GM12878 (cell line): ENCODE data around the gene CENPP. TPM values are rescaled to one million over a fixed set of nuclear protein-coding genes. Genes with fewer than 3 reads are reported as not detected.

Experiments
- BCL11A ChIP-seq: IDR thresholded peaks from 2 replicates; pipeline ENCODE4 v1.6.1; 2011; ENCODE audit warnings: low read depth, low read length
- CHD2 ChIP-seq: IDR thresholded peaks from 2 replicates; pipeline ENCODE4 v1.6.1; 2011; ENCODE audit warnings: low read depth, low read length, improper control_type of control experiment, borderline replicate concordance
- IRF3 ChIP-seq: fragments of 450-650 bp; IDR thresholded peaks from 2 replicates; pipeline ENCODE4 v1.6.1; 2014; ENCODE audit warnings: mild to moderate bottlenecking
- MEF2A ChIP-seq: IDR thresholded peaks from 2 replicates; pipeline ENCODE4 v1.6.1; 2011; ENCODE audit warnings: low read depth, mild to moderate bottlenecking, low read length, moderate library complexity; ENCODE audit not compliant: insufficient read depth
- MYC ChIP-seq: IDR thresholded peaks from 2 replicates; pipeline ENCODE4 v1.6.1; 2011; ENCODE audit warnings: mild to moderate bottlenecking, low read length, moderate library complexity, inconsistent platforms; ENCODE audit not compliant: insufficient read depth, insufficient replicate concordance, insufficient read length, severe bottlenecking
- NR2C2 ChIP-seq: IDR thresholded peaks from 2 replicates; pipeline ENCODE4 v1.6.1; 2011; ENCODE audit warnings: borderline replicate concordance, low read depth; ENCODE audit not compliant: control insufficient read depth, insufficient read length
- TCF7 ChIP-seq: IDR thresholded peaks from 2 replicates; pipeline ENCODE4 v1.6.1; 2014; ENCODE audit warnings: antibody characterized with exemption, borderline replicate concordance
- ZNF207 ChIP-seq: fragments of 450-650 bp; IDR thresholded peaks from 2 replicates; pipeline ENCODE4 v1.6.1; 2014; ENCODE audit warnings: antibody characterized with exemption, mild to moderate bottlenecking, borderline replicate concordance
- ZNF274 ChIP-seq: IDR thresholded peaks from one replicate; pipeline ENCODE4 v1.8.0; 2011; ENCODE audit not compliant: insufficient read length, insufficient read depth
- polyA plus RNA-seq, 11 experiments: library from polyadenylated mRNA; depleted of rRNA in 4 of 11; unstranded in 6 of 11; stranded (reverse) in 5 of 11; fragments of >200 nt; fragmentation: Nextera tagmentation in 4 of 11; fragmentation: Illumina TruSeq in 1 of 11; extraction: Ambion mirVana in 4 of 11; extraction: Trizol in 1 of 11; gene quantifications; 1 replicate in 1 of 11; 2 replicates in 10 of 11; pipeline versions ENCODE4 v1.2.1 to v1.2.3, GENCODE V29; 2011 to 2016; ENCODE audit warnings: inconsistent platforms in 2 of 11, missing spikeins in 2 of 11, low read depth in 1 of 11
- total RNA-seq, 4 experiments: library from RNA; depleted of rRNA in 3 of 4; stranded (reverse); fragments of >200 nt in 3 of 4; fragmentation: Illumina TruSeq in 1 of 4; extraction: Trizol in 1 of 4; gene quantifications; 2 replicates each; pipeline versions ENCODE4 v1.2.1 to v1.2.3, GENCODE V29; 2013 to 2021
- TF ChIP-seq, protein P1 (sequence below): fragments of 450-650 bp; IDR thresholded peaks from 2 replicates; pipeline ENCODE4 v1.6.1; 2018; ENCODE audit warnings: mild to moderate bottlenecking, low read depth, moderate library complexity; ENCODE audit not compliant: partially characterized antibody

Gene CENPP
- total and polyA plus RNA-seq, 10 of the 15 experiments (the other 5 are each of a cell fraction or from before 2014, with no cell fraction given): 9.4 to 31.4 (median 19.8) TPM

DNA sequence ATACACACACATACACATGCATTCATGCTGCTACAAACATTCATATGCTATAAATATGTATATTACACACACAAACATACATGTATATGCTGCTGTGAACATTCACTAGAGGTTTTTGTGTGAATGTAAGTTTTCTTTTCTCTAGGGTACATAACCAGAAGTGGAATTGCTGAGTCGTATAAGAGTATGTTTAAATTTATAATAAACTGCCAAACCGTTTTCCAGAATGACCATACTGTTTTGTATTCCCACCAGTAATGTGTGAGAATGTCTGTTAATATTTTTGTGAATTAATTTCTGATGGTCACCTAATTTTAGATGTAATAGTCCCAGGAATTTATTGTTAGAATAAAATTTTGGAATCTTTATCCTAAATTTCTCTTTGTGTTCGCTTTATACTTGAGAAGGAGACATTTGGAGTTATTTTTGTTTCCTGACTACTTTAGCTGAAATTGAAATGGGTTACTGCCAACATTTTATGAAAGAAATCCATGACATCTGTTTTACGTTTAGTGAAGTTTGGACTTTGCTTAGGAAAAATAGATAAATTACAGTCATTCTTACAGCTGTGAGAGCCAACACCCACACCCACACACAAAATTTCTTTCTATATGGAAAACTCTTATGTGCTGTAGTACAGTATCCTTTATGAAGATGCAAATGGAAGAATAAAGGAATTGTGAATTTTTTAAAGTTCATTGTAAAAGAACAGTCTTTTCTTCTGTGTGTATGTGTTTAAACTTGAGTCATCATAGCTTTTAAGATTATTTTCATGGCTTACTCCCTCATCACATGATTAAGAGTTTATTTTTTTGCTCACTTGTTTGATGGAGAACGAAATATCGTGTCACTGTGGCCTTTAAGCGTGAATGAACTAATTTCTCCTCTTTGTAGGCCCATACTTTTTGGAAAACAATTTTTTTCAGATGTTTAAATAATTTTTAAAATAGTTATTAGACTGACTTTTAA, 24.3 kb downstream of the CENPP start (continued):
- TF ChIP-seq ZNF274: no peak
- TF ChIP-seq MYC: no peak
- TF ChIP-seq, protein P1, sequence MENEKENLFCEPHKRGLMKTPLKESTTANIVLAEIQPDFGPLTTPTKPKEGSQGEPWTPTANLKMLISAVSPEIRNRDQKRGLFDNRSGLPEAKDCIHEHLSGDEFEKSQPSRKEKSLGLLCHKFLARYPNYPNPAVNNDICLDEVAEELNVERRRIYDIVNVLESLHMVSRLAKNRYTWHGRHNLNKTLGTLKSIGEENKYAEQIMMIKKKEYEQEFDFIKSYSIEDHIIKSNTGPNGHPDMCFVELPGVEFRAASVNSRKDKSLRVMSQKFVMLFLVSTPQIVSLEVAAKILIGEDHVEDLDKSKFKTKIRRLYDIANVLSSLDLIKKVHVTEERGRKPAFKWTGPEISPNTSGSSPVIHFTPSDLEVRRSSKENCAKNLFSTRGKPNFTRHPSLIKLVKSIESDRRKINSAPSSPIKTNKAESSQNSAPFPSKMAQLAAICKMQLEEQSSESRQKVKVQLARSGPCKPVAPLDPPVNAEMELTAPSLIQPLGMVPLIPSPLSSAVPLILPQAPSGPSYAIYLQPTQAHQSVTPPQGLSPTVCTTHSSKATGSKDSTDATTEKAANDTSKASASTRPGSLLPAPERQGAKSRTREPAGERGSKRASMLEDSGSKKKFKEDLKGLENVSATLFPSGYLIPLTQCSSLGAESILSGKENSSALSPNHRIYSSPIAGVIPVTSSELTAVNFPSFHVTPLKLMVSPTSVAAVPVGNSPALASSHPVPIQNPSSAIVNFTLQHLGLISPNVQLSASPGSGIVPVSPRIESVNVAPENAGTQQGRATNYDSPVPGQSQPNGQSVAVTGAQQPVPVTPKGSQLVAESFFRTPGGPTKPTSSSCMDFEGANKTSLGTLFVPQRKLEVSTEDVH: no peak
- TF ChIP-seq TCF7: no peak
- TF ChIP-seq MEF2A: no peak
- TF ChIP-seq IRF3: no peak
- TF ChIP-seq ZNF207: no peak
- TF ChIP-seq NR2C2: no peak
- TF ChIP-seq CHD2: no peak
- TF ChIP-seq BCL11A: no peak
